Mucosa of descending colon (tissue), 3 donors: Measurements from ENCODE around the gene FER1L5. TPM values are rescaled to one million over a fixed set of nuclear protein-coding genes. Genes with fewer than 3 reads are reported as not detected.
A peak's percentile ranks its signal among the peaks of the same experiment; 100 is the strongest.

Source experiments
- ATAC-seq: fragments of 200-7000 bp; cut with Tn5 transposase; one replicate; pipeline ENCODE4 v1.9.1; 2020; ENCODE audit warnings: mild to moderate bottlenecking, moderate library complexity
- DNase-seq, 3 donors: peaks; one replicate each; pipeline ENCODE4 v3.0.0-alpha.2; 2020
- H3K36me3 ChIP-seq: fragments of 200-600 bp; one replicate; pipeline ENCODE4 v1.8.0; 2021; ENCODE audit warnings: low read depth, mild to moderate bottlenecking
- H3K4me1 ChIP-seq: fragments of 200-600 bp; one replicate; pipeline ENCODE4 v1.8.0; 2021; ENCODE audit warnings: low read depth, mild to moderate bottlenecking
- H3K4me3 ChIP-seq: fragments of 200-600 bp; one replicate; pipeline ENCODE4 v1.8.0; 2021; ENCODE audit warnings: mild to moderate bottlenecking
- H3K9me3 ChIP-seq: fragments of 200-600 bp; one replicate; pipeline ENCODE4 v1.8.0; 2021; ENCODE audit warnings: mild to moderate bottlenecking
- CTCF ChIP-seq: fragments of 200-600 bp; IDR thresholded peaks from one replicate; pipeline ENCODE4 v1.8.0; 2022; ENCODE audit warnings: antibody characterized with exemption, mild to moderate bottlenecking
- intact Hi-C, 2 donors: fragments of 100-400 bp; cut with DNase I in 1 of 2; cut with micrococcal nuclease in 1 of 2; formaldehyde crosslinking; loops; one replicate each; pipeline versions ENCODE4 v1.11.0 to v1.11.1; 2022; cut with DNase I, micrococcal nuclease
- total RNA-seq, 3 donors: library from RNA; stranded (reverse); fragmentation: NEBNext Ultra II Directional in 2 of 3; extraction: Animal tissue kit (Norgen Biotek cat#: 25700) in 2 of 3; gene quantifications; one replicate each; pipeline versions ENCODE4 v1.2.1 to v1.2.4, GENCODE V29; 2021 to 2023
- donor health status: DM: no; HTN: no; CAD: no; lungs with moderate emphysema.
- donor health status: DM: no; HTN: no; CAD: no.
- donor health status: DM: no; HTN: yes; CAD: no.

Gene FER1L5
- total RNA-seq, 3 donors from 2014 or later, result 0.09 TPM; not detected in 2

- Histone ChIP-seq H3K9me3 (no peaks in the 10 kb centered on the region), H3K36me3 (no peaks in the 10 kb centered on the region), H3K4me3 (no peak overlapping the region), H3K4me1 (peaks cover 3% of the 10 kb centered on the region)
- intact Hi-C loops, result no loop called here
- ATAC-seq, result no peak
- DNase-seq, result no peak
- TF ChIP-seq CTCF, result no peak
Observed at GRCh38 chr2:96625571-96626552, 16.7 kb upstream of the FER1L5 start.

- DNase-seq (no peak), ATAC-seq (no peak)
- no peak for TF ChIP-seq CTCF
- Histone ChIP-seq H3K4me3 (no peak overlapping the region), H3K36me3 (no peaks in the 10 kb centered on the region), H3K4me1 (peaks cover 3% of the 10 kb centered on the region), H3K9me3 (no peaks in the 10 kb centered on the region)
- intact Hi-C loops, result no loop called here
Observed at GRCh38 chr2:96626553-96626942, 16.0 kb upstream of the FER1L5 start.

- H3K4me1 ChIP-seq, result peaks cover 21% of the 10 kb centered on the region
- no peak overlapping the region for H3K4me3 ChIP-seq
- ATAC-seq (peak; percentile 35), DNase-seq (no peak)
- no peak for TF ChIP-seq CTCF
- no peaks in the 10 kb centered on the region for H3K9me3 ChIP-seq
- intact Hi-C loops, result no loop called here
- no peaks in the 10 kb centered on the region for H3K36me3 ChIP-seq
Observed at GRCh38 chr2:96631804-96632435, 10.6 kb upstream of the FER1L5 start.

- no peak for DNase-seq
- Histone ChIP-seq H3K36me3 (no peaks in the 10 kb centered on the region), H3K4me1 (peaks cover 24% of the 10 kb centered on the region), H3K4me3 (no peak overlapping the region), H3K9me3 (no peaks in the 10 kb centered on the region)
- no peak for ATAC-seq
- intact Hi-C loops, result no loop called here
- TF ChIP-seq CTCF, result no peak
Observed at GRCh38 chr2:96633641-96634040, 8.9 kb upstream of the FER1L5 start.

GRCh38 chr2:96636551-96637171 lies 5.9 kb upstream of the FER1L5 start:
- DNase-seq, result peak in 2 of 3 donors; percentile 41 to 46
- TF ChIP-seq CTCF, result no peak
- ATAC-seq, result no peak
- Histone ChIP-seq H3K4me3 (no peak overlapping the region), H3K4me1 (peaks cover 21% of the 10 kb centered on the region), H3K9me3 (no peaks in the 10 kb centered on the region), H3K36me3 (no peaks in the 10 kb centered on the region)
- intact Hi-C loops, result no loop called here
